GM12892 (cell line): ENCODE data around the gene PSEN1. TPM values are rescaled to one million over a fixed set of nuclear protein-coding genes. Genes with fewer than 3 reads are reported as not detected.

Source experiments
- DNase-seq: peaks from one replicate; pipeline ENCODE4 v3.0.0; 2011; ENCODE audit not compliant: insufficient read length
- FAIRE-seq: peaks from 2 replicates; lab custom pipeline; 2011; peaks lifted over from hg19 to GRCh38; lab: Jason Lieb, UNC
- POLR2A ChIP-seq: IDR thresholded peaks from 2 replicates; pipeline ENCODE4 v1.6.1; 2011; ENCODE audit warnings: low read depth, low read length, control low read depth
- POLR2AphosphoS5 ChIP-seq: IDR thresholded peaks from 2 replicates; pipeline ENCODE4 v1.6.1; 2011; ENCODE audit warnings: low read depth, low read length, control low read depth
- TAF1 ChIP-seq: IDR thresholded peaks from 2 replicates; pipeline ENCODE4 v1.6.1; 2011; ENCODE audit warnings: low read depth, mild to moderate bottlenecking, control low read depth, low read length, borderline replicate concordance
- polyA plus RNA-seq: library from polyadenylated mRNA; unstranded; fragments of >200 nt; gene quantifications from one replicate; pipeline ENCODE4 v1.2.1, GENCODE V29; 2012; ENCODE audit warnings: missing spikeins, inconsistent platforms; ENCODE audit not compliant: missing spikeins

Gene PSEN1
- 21.7 TPM for polyA plus RNA-seq

DNA sequence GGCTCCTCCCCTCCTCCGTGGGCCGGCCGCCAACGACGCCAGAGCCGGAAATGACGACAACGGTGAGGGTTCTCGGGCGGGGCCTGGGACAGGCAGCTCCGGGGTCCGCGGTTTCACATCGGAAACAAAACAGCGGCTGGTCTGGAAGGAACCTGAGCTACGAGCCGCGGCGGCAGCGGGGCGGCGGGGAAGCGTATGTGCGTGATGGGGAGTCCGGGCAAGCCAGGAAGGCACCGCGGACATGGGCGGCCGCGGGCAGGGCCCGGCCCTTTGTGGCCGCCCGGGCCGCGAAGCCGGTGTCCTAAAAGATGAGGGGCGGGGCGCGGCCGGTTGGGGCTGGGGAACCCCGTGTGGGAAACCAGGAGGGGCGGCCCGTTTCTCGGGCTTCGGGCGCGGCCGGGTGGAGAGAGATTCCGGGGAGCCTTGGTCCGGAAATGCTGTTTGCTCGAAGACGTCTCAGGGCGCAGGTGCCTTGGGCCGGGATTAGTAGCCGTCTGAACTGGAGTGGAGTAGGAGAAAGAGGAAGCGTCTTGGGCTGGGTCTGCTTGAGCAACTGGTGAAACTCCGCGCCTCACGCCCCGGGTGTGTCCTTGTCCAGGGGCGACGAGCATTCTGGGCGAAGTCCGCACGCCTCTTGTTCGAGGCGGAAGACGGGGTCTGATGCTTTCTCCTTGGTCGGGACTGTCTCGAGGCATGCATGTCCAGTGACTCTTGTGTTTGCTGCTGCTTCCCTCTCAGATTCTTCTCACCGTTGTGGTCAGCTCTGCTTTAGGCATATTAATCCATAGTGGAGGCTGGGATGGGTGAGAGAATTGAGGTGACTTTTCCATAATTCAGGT, at the start of gene PSEN1:
Gene PSEN1, plus strand, starts transcription at position 121 of the 839 bp plus-strand sequence. CDS start 11,513 bp downstream, outside the sequence.
- TF ChIP-seq TAF1 (peak; percentile 68), POLR2A (peak; percentile 87), POLR2AphosphoS5 (peak; percentile 84)
- FAIRE-seq (peak; percentile 95), DNase-seq (peak; percentile 96)

DNA sequence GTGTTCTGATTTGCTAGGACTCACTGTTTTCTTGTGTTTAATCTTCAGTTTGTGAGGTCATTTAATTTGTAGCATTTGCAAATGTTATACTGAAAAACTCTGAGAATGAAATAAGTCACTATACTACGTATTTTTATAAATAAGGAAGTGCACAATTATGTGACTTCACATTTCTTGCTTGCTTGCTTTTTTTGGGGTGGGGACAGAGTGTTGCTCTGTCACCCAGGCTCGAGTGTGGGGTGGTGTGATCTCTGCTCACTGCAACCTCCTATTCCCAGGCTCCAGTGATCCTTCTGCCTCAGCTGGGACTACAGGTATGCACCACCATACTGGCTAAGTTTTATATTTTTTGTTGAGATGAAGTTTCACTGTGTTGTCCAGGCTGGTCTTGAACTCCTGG, 45.3 kb upstream of the PSEN1 start:
- TF ChIP-seq POLR2AphosphoS5 = no peak
- TF ChIP-seq TAF1 = no peak
- no peak for TF ChIP-seq POLR2A
- DNase-seq (no peak), FAIRE-seq (no peak)

DNA sequence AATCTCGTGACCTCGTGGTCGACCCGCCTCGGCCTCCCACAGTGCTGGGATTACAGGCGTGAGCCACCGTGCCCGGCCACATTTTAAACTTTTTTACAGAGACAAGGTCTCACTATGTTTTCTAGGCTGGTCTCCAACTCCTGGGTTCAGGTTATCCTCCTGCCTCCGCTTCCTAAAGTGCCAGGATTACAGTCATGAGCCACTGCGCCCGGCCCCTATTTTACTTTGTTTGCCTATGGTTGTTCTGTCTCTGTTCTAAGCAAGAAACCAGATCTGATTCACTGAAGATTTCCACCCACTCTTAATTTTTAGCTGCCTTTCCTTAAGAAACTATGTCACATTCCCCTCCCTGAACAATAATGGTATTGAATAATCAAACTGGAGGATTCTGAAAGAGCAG, 38.9 kb upstream of the PSEN1 start:
- FAIRE-seq (no peak), DNase-seq (no peak)
- no peak for TF ChIP-seq TAF1

DNA sequence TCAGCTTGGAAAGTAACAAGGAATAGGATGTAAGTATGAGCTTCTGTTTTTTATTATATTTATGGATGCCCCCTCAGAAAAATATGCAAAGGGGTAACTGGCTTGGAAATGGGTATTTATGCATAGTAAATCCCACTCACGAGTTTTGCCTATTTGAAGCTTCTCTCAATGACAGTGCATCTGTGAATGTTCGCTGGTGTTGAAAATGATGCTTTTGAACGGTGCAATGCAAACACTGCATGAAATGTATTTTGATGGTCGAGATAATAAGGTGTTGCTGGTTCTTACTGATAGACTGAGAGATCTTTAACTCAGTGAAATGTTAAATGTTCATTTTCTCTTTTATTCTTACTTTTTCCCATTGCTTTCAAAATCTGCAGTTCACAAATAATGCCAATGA, 36.0 kb upstream of the PSEN1 start:
- TF ChIP-seq POLR2A (no peak), TAF1 (no peak), POLR2AphosphoS5 (no peak)
- FAIRE-seq (no peak), DNase-seq (no peak)

DNA sequence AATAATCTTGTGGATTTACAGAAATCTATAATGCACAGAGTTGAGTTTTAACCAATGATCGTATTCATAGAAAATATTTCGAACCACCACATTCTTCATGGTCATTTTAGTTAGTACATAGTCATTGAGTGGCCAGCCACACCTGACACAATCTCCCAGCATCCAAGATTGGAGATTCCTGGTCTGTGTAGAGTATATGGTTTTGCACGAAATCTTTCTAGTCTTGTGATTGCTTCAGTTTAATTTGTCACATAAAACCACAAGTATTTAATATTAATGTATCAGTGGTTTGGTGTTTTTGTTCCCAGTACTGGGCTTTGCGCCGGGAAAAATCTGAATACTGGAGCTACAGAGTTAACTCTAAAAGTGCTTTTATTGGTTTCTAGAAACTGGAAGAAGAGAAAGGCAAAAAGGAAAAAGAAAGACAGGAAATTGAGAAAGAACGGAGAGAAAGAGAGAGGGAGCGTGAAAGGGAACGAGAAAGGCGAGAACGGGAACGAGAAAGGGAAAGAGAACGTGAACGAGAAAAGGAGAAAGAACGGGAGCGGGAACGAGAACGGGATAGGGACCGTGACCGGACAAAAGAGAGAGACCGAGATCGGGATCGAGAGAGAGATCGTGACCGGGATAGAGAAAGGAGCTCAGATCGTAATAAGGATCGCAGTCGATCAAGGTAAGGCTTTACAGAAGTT, 33.4 kb upstream of the PSEN1 start:
- DNase-seq (no peak), FAIRE-seq (no peak)
- TF ChIP-seq POLR2AphosphoS5 (0 out of 2 replicates have a peak, but pooled peaks have one; percentile 38), TAF1 (no peak)

DNA sequence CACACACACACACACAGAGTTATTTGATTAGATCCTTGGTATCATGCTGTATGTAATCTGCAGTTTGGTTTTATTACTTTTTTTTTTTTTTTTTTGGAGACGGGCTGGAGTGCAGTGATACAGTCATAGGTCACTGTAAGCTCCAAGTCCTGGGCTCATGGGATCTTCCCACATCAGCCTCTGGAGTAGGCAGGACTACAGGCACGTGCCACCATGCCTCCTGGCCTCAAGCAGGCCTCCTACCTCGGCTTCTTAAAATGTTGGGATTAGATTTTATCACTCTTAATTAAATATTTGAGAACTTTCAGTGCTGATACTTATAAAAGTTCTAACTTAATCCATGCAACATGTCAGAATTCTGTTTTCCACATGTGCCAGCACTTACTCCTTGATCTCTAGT, 31.3 kb upstream of the PSEN1 start:
- DNase-seq = no peak
- FAIRE-seq = no peak
- TF ChIP-seq POLR2AphosphoS5 = no peak
- no peak for TF ChIP-seq POLR2A
- no peak for TF ChIP-seq TAF1

DNA sequence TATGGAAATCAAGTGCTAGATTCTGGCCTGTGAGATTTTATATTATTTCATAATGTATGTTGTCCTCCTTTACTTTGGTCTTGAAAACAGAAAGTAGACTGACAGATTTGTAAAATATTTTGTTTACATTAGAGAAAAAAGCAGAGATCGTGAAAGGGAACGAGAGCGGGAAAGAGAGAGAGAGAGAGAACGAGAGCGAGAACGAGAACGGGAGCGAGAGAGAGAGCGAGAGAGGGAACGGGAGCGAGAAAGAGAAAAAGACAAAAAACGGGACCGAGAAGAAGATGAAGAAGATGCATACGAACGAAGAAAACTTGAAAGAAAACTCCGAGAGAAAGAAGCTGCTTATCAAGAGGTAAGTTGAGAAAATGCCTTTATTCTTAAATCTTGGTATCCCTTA, 30.6 kb upstream of the PSEN1 start:
- FAIRE-seq (no peak), DNase-seq (no peak)
- TF ChIP-seq TAF1 = no peak
- no peak for TF ChIP-seq POLR2AphosphoS5
- TF ChIP-seq POLR2A = no peak

DNA sequence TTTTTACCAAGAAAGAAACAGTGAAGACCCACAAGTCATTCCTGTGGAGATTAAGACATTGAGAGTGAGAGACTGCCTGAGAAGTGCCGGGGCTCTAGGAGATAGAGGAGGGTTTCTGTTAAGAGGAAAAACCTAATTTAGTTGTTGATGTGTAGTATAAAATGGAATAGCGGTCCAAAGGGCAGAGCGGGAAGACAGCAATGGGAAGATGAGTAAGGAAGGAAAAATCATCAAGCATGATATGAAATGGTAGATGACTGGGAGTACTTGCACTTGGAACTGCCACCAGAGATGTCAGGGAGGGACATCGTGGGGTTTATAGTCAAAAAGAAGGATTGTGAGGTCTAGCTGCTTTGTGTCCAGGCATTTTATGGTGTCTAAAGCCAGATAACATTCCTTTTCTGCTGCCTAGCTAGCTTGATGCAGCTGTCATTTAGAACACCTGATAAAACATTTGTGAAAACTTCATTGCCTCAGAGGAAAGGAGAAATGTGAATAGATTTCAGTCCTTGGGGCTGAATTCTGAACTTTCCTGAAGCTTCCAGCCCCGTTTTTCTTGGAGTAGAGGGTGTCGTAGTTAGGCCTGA, 20.1 kb upstream of the PSEN1 start:
- no peak for TF ChIP-seq TAF1
- TF ChIP-seq POLR2AphosphoS5 = no peak
- TF ChIP-seq POLR2A = no peak
- FAIRE-seq = no peak

DNA sequence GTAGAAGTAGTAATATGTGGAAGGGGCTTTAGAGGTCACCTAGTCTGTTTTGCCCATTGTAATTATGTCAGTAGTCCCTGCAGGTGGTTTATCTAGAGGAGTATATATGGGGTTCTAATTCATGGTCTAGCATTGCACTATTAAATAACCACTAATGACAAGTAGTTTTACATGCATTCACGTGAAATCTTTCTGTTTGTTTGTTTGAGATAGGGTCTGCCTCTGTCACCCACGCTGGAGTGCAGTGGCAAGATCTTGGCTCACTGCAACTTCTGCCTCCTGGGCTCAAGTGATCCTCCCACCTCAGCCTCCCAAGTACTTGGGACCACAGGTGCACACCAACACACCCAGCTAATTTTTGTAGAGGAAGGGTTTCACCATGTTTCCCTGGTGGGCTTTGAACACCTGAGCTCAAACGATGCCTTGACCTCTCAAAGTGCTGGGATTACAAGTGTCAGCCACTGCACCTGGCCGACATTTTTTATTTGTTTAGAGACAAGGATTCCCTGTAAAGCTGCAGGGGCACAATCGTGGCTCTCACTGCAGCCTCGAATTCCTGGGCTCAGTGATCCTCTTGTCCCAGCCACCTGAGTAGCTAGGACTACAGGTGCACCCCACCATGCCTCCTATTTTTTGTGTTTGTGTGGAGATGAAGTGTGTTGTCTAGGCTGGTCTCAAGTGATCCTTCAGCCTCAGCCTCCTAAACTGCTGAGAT, 12.0 kb upstream of the PSEN1 start:
- DNase-seq = no peak

More for the DNA sequence above, 20.1 kb upstream of the PSEN1 start:
- DNase-seq = no peak

DNA sequence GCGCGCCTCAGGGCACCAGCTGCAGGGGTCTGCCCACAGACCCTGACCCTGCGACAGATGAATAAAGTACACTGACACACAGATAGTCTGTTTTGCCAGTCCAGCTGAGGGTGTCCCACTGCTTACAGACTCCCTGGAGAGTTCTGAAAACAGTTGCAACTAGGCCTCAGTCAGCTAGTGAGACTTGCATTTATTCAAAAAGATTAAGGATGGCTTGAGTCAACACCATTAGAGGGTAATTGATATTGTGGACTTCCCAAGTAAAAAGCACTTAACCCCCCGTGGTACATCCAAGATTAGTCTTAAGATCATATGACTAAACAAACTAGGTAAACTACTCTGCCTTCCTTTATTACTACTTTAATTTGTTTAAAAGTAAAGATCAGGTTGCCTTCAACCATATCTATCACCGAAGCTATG, 11.1 kb upstream of the PSEN1 start:
- FAIRE-seq (no peak), DNase-seq (no peak)
- no peak for TF ChIP-seq POLR2AphosphoS5
- TF ChIP-seq TAF1 = no peak
- TF ChIP-seq POLR2A = no peak

More for the DNA sequence above, 12.0 kb upstream of the PSEN1 start:
- FAIRE-seq = no peak
- TF ChIP-seq POLR2A (no peak), TAF1 (no peak), POLR2AphosphoS5 (no peak)

DNA sequence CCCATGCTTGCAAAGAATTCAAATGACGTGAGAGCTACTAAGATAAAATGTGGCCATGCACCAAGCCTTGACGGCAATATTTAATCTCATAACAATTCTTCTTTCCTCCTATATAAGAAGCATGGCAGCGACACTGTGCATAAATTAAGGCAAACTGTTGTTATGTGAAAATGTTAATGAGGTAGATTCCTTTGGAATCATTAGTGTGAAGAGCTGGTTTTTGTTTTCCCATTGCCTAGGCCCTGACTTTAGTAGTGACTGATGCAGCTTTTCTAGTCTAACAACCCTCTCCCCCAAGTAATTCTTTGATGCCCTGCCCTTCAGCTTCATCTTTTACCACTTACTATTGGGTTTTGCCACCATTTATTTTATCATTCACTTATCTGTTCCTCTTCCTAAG, 10.6 kb upstream of the PSEN1 start:
- no peak for DNase-seq
- TF ChIP-seq POLR2A (no peak), POLR2AphosphoS5 (no peak), TAF1 (no peak)
- no peak for FAIRE-seq
